ENCODE measurements around the gene PAPPA2.

PAPPA2 gene

GRCh38 chr1:176522310-176522845 lies 59.4 kb downstream of the PAPPA2 start:
- H3K4me3 ChIP-seq (replicated peaks; ENCODE audit: low read depth, low read length) = no peak overlapping the region
- DNase-seq (ENCODE audit: low read depth) = no peak
- TF ChIP-seq CTCF (IDR thresholded peaks at IDR 0.05; ENCODE audit: low read length, missing control alignments) = no peak

- no peak for TF ChIP-seq CTCF (IDR thresholded peaks at IDR 0.05; ENCODE audit: low read length, missing control alignments)
These were observed 66.6 kb downstream of the PAPPA2 start for GRCh38 chr1:176529395-176530090.

GRCh38 chr1:176531036-176531435 lies 68.1 kb downstream of the PAPPA2 start:
- DNase-seq (ENCODE audit: low read depth) = no peak
- TF ChIP-seq CTCF (IDR thresholded peaks at IDR 0.05; ENCODE audit: low read length, missing control alignments) = no peak
- no peak overlapping the region for H3K4me3 ChIP-seq (replicated peaks; ENCODE audit: low read depth, low read length)

More at GRCh38 chr1:176529395-176530090, 66.6 kb downstream of the PAPPA2 start:
- DNase-seq (ENCODE audit: low read depth) = no peak
- no peak overlapping the region for H3K4me3 ChIP-seq (replicated peaks; ENCODE audit: low read depth, low read length)

GRCh38 chr1:176531921-176532897 lies 69.2 kb downstream of the PAPPA2 start:
- H3K4me3 ChIP-seq (replicated peaks; ENCODE audit: low read depth, low read length) = no peak overlapping the region
- TF ChIP-seq CTCF (IDR thresholded peaks at IDR 0.05; ENCODE audit: low read length, missing control alignments) = no peak
- DNase-seq (ENCODE audit: low read depth) = no peak

- no peak overlapping the region for H3K4me3 ChIP-seq (replicated peaks; ENCODE audit: low read depth, low read length)
- no peak for TF ChIP-seq CTCF (IDR thresholded peaks at IDR 0.05; ENCODE audit: low read length, missing control alignments)
- no peak for DNase-seq (ENCODE audit: low read depth)
These were observed 70.0 kb downstream of the PAPPA2 start for GRCh38 chr1:176533020-176533419.

- no peak for TF ChIP-seq CTCF (IDR thresholded peaks at IDR 0.05; ENCODE audit: low read length, missing control alignments)
- DNase-seq (ENCODE audit: low read depth) = no peak
- H3K4me3 ChIP-seq (replicated peaks; ENCODE audit: low read depth, low read length) = no peak overlapping the region
These were observed 73.6 kb downstream of the PAPPA2 start for GRCh38 chr1:176536588-176536987.
